DOHH2 (cell line): Measurements from ENCODE around the gene CGNL1.

Source experiments
- CTCF ChIP-seq: fragments of 200-600 bp; sonication (generic); IDR thresholded peaks from one replicate; pipeline ENCODE4 v1.5.1; 2014; ENCODE audit warnings: antibody characterized with exemption, mild to moderate bottlenecking, low read depth, low read length; ENCODE audit not compliant: poor library complexity, severe bottlenecking
- EZH2phosphoT487 ChIP-seq: fragments of 200-600 bp; sonication (generic); IDR thresholded peaks from 2 replicates; pipeline ENCODE4 v1.6.1; 2017; ENCODE audit warnings: borderline replicate concordance, mild to moderate bottlenecking, antibody characterized with exemption, low read length, moderate library complexity, mixed read lengths

GRCh38 chr15:57496946-57497869 lies 120.9 kb downstream of the CGNL1 start:
- TF ChIP-seq CTCF: no peak
- TF ChIP-seq EZH2phosphoT487: no peak
